ENCODE results near the gene SYTL3.

The SYTL3 gene

DNA sequence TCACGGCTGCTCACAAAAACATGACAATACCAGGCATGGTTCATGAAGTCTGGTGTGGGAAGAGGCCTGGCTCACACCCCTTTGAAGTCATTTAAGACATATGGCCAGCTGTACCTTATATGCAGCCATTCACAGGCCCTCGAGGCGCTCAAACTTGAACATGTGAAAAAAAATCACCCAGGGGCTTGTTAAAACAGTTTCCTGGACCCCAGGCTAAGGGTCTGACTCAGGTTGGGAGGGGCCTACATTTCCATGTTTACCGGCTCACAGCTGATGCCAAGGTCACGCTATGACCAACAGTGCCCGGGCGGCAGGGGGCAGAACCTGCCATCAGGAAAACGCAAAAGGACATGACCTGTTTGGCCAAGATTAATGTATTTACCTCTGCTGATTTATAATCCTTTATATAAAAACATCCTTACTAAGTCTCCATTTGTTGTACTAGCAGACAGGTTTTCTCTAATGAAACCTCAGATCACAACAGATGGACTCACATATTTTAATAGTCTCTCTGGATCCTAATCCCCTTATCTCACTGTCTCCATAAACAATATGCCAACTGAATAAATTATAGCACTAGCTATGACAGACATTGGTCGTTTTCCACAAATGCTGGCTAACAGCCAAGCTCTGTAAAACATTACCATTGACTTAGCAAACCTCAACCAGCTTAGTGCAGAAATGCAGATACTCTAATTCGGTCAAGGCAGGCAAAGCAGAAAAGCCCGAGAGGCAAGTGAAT, 149.4 kb downstream of the SYTL3 start:
- TF ChIP-seq, protein P1, sequence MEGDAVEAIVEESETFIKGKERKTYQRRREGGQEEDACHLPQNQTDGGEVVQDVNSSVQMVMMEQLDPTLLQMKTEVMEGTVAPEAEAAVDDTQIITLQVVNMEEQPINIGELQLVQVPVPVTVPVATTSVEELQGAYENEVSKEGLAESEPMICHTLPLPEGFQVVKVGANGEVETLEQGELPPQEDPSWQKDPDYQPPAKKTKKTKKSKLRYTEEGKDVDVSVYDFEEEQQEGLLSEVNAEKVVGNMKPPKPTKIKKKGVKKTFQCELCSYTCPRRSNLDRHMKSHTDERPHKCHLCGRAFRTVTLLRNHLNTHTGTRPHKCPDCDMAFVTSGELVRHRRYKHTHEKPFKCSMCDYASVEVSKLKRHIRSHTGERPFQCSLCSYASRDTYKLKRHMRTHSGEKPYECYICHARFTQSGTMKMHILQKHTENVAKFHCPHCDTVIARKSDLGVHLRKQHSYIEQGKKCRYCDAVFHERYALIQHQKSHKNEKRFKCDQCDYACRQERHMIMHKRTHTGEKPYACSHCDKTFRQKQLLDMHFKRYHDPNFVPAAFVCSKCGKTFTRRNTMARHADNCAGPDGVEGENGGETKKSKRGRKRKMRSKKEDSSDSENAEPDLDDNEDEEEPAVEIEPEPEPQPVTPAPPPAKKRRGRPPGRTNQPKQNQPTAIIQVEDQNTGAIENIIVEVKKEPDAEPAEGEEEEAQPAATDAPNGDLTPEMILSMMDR (IDR thresholded peaks at IDR 0.05; ENCODE audit: low read depth, low read length), result no peak
- DNase-seq (ENCODE audit: low read depth in 2 of 2), result peak; percentile 27 to 58
- no peak overlapping the region for H3K4me3 ChIP-seq (replicated peaks in 1 of 2; ENCODE audit: low read depth in 2 of 2, low read length in 2 of 2)

DNA sequence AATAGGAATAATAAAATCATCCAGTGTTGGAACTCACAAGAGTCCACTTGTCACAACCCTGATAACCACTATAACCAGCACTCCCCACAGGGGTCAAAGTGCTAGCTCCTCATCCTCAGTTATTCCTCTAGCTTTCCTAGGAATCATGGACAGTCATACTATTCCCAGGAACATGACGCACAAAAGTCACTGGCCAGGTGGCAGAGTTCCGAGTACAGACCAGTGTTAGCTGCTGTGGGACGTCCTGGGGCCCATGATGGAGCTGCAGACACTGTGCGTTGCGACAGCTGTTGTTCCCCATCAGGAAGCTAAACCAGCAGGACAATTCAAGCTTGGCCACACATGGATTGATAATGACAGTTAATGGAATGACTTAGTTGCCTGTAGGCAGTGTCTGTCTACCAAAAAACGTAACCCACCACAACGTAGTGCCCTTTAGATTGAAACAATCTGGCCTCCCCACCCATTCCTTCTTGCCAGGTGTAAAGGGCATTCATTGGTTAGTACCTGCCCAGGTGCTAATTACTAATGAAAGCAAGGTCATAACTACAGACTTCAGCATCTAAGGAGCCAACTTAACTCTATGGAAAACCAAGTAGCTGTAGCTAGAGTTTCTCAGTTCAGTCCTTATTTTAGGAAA, 151.9 kb downstream of the SYTL3 start:
- no peak for DNase-seq (ENCODE audit: low read depth in 2 of 2)
- H3K4me3 ChIP-seq (replicated peaks in 1 of 2; ENCODE audit: low read depth in 2 of 2, low read length in 2 of 2), result no peak overlapping the region
- TF ChIP-seq, protein P1 (IDR thresholded peaks at IDR 0.05; ENCODE audit: low read depth, low read length), result no peak

DNA sequence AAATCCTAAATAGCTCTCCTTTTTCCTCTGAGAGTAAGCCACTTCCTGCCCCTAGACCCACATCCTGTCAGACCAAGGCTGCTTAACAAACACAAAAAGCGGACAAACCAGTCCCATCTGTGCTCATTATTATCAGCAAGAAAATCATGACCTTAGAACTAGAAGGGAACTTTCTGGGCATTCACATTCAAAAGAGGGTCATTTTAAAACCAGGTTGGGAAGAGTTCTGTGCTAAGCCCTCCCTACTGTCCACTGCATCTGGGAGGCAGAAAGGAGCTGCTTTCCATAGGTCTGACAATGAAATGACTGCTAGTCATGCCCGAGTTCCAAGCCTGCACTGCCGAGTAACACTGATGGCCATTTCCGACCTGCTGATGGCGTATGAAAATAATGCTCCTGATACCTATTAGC, 153.9 kb downstream of the SYTL3 start:
- TF ChIP-seq, protein P1 (IDR thresholded peaks at IDR 0.05; ENCODE audit: low read depth, low read length), result no peak
- H3K4me3 ChIP-seq (replicated peaks in 1 of 2; ENCODE audit: low read depth in 2 of 2, low read length in 2 of 2), result peak overlapping the region in 1 of 2 donors; percentile 5
- peak; percentile 43 to 60 for DNase-seq (ENCODE audit: low read depth in 2 of 2)

DNA sequence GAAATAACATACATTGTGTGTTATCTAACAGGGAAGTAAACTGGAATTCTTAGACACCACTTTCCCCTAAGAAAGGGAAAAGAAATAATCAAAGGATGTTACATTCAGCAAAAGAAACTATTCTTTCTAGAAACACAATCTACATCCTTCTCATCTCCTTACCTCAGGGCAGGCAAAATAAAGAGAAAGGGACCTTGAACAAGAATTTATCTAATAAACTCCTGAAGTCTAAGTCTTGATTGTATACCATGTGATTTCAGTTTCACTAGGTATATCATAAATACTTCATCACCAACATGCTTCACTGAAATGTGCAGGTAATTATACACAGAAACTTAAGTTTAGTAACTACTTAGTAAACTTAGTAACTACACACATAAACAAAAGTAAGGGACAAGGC, 154.4 kb downstream of the SYTL3 start:
- no peak overlapping the region for H3K4me3 ChIP-seq (replicated peaks in 1 of 2; ENCODE audit: low read depth in 2 of 2, low read length in 2 of 2)
- DNase-seq (ENCODE audit: low read depth in 2 of 2), result no peak
- TF ChIP-seq, protein P1 (IDR thresholded peaks at IDR 0.05; ENCODE audit: low read depth, low read length), result no peak

DNA sequence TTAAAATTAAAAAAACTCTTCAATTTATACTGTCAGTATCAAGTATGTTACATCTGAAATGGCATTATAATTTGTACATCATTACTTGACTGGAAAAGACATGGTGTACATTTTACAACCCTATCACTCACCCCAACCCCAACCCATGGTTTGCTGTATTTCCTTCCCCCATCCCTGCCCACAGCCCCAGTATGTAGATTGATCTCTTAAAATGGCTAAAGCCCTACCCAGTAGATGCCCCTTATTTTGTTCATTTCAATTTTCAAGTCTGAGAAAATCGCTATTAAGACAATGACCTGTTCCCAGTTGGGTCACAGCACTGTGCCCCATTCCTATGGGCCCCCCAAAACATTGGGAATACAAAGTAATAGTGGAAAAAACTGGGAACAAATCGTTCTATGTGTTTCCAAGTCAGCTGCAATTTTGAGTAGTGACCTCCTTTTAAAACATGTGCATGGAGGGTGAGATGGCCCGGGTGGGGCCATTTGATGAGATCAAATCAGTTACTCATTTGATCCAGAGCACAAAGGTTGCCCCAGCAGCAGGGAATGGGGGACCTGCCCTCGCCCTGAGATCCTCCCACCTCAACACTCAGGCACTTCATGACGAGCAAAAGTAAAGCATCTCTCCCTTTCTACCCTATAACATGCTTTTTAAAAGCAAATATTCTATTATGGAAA, 156.0 kb downstream of the SYTL3 start:
- no peak for DNase-seq (ENCODE audit: low read depth in 2 of 2)
- TF ChIP-seq, protein P1 (IDR thresholded peaks at IDR 0.05; ENCODE audit: low read depth, low read length), result no peak
- no peak overlapping the region for H3K4me3 ChIP-seq (replicated peaks in 1 of 2; ENCODE audit: low read depth in 2 of 2, low read length in 2 of 2)

DNA sequence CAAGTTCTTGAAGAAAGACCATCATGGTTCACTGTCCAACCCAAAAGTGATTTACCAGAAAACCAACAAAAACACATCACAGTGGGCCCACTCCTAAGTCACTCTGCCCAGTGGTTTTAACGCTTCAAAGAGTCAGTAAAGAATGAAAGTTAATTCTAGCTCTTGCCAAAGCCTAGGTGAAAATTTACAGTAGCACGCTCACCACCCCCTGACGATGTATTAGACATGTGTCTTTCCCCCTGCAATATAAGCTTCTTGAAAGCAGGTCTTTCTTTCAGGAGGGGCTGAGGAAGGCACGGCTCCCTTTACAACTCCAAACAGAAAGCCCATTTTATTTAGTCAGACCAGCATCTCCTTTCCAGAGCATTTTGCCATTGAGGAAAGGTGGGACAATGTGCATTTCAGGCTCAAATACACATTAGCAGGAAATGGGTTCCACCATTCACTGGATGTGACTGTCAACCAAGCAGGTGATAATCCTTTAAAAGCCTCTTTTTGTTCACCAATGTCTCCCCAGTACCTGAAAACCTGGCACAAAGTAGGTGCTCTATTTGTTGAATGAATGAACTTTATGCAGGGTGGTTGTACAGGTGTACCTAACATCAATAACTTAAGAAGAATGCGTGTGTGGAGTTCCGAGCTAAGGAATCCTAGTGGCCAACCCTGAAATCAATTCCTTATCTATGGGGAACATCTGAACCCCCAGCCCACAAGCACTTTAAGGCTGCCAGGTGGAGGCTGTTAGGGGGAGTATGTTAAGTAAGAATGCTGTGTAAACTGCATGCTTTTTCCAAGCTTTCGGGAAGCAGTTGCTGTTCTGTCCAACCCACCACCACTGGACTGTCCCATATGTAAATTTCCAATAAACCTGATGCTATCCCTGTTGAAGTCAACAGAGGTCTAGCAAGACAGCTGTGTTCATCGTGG, 157.9 kb downstream of the SYTL3 start:
- DNase-seq (ENCODE audit: low read depth in 2 of 2), result no peak
- TF ChIP-seq, protein P1 (IDR thresholded peaks at IDR 0.05; ENCODE audit: low read depth, low read length), result no peak
- H3K4me3 ChIP-seq (replicated peaks in 1 of 2; ENCODE audit: low read depth in 2 of 2, low read length in 2 of 2), result no peak overlapping the region
